ENCODE results near the gene GPN3.

DNA sequence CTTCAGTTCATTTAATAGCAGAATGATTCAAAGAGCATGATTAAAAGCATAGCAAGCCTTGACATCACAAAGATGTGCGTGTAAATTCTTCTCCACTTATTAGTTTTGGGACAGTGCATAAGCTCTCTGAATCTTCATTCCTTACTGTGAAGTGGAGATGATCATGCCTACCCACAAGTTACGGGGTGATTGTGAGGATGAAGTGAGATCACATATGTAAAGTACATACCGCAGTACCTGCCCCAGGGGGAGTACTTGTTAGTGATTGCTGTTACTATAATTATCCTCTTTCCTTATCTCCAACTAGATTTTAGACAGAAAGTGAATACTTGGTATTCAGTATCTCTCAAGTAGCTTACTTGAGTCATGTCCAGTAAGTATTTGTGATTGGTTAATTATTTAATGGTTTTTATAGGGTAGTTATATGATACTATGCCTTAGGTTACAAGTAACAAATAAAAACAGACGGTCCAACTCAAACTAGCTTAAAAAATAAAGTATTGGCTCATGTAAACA lies 40.1 kb upstream of the GPN3 start:
- TF ChIP-seq CTCF (conservative IDR thresholded peaks at IDR 0.05 in 1 of 2, IDR thresholded peaks at IDR 0.05 in 1 of 2; ENCODE audit: extremely low read depth in 1 of 2, insufficient read depth in 1 of 2, low read depth in 1 of 2, low read length in 2 of 2): no peak
- TF ChIP-seq EZH2 (IDR thresholded peaks at IDR 0.05; ENCODE audit: borderline replicate concordance, low read length): no peak

All from mammary epithelial cell (primary cell).